Stimulated activated CD8-positive, alpha-beta memory T cell treated with anti-CD3 and anti-CD28 coated beads, Interleukin-4, amount 100 ng/mL, for 1 hour (primary cell): ENCODE results near the gene JADE1.
A peak's percentile ranks its signal among the peaks of the same experiment; 100 is the strongest.

ENCODE experiments used
- DNase-seq, 2 donors: peaks; one replicate each; pipeline ENCODE4 v3.0.0-alpha.2; 2020; ENCODE audit warnings: low read depth in 2 of 2, low spot score in 1 of 2

The JADE1 gene

GRCh38 chr4:128810331-128810870 lies 901 bp downstream of the JADE1 start:
- DNase-seq: no peak

GRCh38 chr4:128810871-128811570 lies 1.5 kb downstream of the JADE1 start:
- DNase-seq: peak; percentile 59 to 65

- peak; percentile 50 to 60 for DNase-seq
Measured at GRCh38 chr4:128811571-128812441, 2.3 kb downstream of the JADE1 start.

GRCh38 chr4:128812442-128813235 lies 3.1 kb downstream of the JADE1 start:
- peak in 1 of 2 donors; percentile 9 for DNase-seq

GRCh38 chr4:128813965-128814364 lies 4.5 kb downstream of the JADE1 start:
- no peak for DNase-seq

- no peak for DNase-seq
Measured at GRCh38 chr4:128818442-128818841, 8.9 kb downstream of the JADE1 start.

GRCh38 chr4:128819082-128819742 lies 9.7 kb downstream of the JADE1 start:
- no peak for DNase-seq

GRCh38 chr4:128820671-128821070 lies 11.2 kb downstream of the JADE1 start:
- DNase-seq: no peak

- no peak for DNase-seq
Measured at GRCh38 chr4:128821151-128821550, 11.7 kb downstream of the JADE1 start.

- DNase-seq: no peak
Measured at GRCh38 chr4:128823025-128823661, 13.6 kb downstream of the JADE1 start.

GRCh38 chr4:128825226-128825625 lies 15.7 kb downstream of the JADE1 start:
- DNase-seq: no peak

GRCh38 chr4:128827296-128827695 lies 17.8 kb downstream of the JADE1 start:
- DNase-seq: no peak

- no peak for DNase-seq
Measured at GRCh38 chr4:128830906-128831503, 21.5 kb downstream of the JADE1 start.

GRCh38 chr4:128831531-128832242 lies 22.2 kb downstream of the JADE1 start:
- no peak for DNase-seq

GRCh38 chr4:128832243-128832625 lies 22.7 kb downstream of the JADE1 start:
- DNase-seq: no peak

GRCh38 chr4:128835498-128836222 lies 26.2 kb downstream of the JADE1 start:
- no peak for DNase-seq

GRCh38 chr4:128837198-128837597 lies 27.7 kb downstream of the JADE1 start:
- DNase-seq: no peak

GRCh38 chr4:128837679-128838078 lies 28.2 kb downstream of the JADE1 start:
- no peak for DNase-seq
